HG02642 (cell line): ENCODE results near the gene ZRANB1.

ENCODE experiments used
- ATAC-seq: cut with Tn5 transposase; IDR thresholded peaks from one replicate; pipeline ENCODE4 v1.9.1; 2021; ENCODE audit warnings: mild to moderate bottlenecking; ENCODE audit not compliant: unreplicated experiment, poor library complexity

The ZRANB1 gene

GRCh38 chr10:124918906-124919305, 23.0 kb upstream of the ZRANB1 start:
- no peak for ATAC-seq

DNA sequence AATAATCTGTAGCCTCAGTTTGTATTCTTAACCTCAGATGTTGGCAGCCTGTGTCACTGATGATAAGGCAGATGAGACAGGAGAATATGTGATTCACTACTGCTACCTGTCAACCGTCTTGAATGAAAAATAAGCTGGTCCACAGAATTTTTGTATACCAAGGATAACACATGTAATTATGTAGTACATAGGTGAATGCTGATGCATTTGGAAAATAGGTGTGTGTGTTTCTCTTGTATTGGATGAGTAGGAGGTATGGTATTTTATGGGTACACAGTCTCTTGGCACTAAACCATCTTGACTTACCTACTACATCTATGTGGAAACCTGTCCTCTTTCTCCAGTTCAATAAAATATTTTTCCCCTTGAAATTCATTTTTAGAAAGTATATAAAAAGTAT, 20.7 kb upstream of the ZRANB1 start:
- no peak for ATAC-seq

GRCh38 chr10:124923684-124924083, 18.2 kb upstream of the ZRANB1 start:
- ATAC-seq: no peak

GRCh38 chr10:124926548-124926947, 15.4 kb upstream of the ZRANB1 start:
- ATAC-seq: no peak

DNA sequence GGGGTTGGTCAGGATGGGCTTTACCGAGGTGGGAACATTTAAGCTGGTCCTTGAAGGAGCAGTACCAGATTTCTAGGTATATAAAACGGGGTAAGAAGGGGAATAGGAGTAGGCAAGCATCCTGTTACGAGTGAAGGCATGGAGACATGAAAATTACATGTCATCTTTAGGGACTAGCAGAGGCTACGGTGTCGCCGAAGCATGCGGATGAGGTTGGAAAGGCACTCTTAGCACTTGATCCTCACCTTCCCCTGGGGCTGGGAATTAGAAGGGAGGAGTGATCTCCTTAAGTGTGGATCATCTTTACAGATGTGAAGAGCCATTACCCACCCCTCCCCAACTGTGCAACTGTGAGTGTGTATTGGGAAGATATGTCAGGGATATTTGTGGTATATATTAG, 13.8 kb upstream of the ZRANB1 start:
- no peak for ATAC-seq

DNA sequence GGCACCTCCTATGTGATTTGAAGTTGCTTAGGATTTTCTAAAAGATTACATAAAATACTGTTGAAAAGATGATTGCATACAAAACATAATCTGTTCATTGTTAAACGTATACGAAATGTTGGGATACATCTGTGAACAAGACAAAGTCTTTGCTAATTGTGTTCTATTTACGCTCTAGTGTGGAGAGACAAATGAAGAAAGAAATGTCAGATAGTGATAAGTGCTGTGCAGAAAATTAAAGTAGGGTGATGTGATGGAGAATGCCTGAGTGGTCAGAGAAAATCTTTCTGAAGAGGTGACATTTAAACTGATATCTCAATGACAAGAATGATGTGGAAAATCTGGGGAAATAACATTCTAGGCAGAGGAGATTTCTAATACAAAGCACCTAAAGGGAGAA, 13.4 kb upstream of the ZRANB1 start:
- no peak for ATAC-seq

DNA sequence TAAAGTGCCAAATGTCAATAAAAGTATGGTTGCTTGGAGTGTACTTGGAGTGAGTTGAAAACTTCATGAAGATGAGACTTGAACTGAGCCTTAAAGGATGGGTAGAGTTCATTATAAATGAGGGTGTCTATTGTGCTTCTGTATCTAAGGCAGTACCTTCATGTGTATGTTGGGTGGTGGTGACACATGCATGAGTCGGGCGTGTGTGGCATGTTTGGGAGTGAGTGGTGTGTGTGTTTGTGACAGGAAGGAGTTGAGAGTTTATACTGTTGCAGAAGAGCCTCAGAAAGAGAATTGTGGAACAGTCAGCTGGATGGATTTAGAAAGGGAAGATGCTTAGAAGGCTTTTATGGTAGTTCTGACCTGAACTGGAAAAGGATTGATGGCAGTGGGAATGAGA, 6.0 kb upstream of the ZRANB1 start:
- no peak for ATAC-seq

DNA sequence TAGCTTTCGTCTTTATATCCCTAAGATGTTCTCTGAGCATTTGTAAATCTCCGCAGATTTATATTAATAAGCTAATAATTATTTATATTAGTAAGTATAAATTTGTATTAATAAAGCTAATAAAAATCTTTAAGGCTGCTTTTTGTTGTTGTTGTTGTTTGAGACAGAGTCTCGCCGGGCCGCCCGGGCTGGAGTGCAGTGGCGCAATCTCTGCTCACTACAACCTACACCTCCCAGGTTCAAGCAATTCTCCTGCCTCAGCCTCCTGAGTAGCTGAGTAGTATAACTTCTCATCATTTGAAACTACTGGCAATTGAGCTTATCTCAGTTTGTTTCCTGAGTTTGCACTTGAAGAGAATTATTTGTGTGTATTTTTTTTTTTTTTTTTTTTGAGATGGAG, 5.1 kb upstream of the ZRANB1 start:
- ATAC-seq: no peak

DNA sequence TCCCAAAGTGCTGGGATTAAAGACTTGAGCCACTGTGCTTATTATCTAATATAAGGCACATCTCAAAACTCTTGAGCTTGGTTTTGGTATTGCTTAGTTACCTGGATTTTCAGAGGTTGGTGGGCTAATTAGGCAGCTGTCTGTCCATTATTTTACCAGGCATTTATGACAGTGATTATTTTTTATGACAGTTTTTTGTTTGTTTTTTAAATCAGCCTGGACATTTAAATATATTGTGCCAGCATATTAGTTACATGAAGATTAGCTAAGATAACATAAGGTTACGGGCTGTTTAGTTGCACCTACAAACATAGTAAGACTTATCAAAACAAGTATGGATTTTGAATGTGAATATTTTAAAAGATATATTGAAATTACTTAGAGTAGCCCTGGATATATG, 2.6 kb upstream of the ZRANB1 start:
- no peak for ATAC-seq

- no peak for ATAC-seq
Measured at GRCh38 chr10:124942317-124943169, 620 bp downstream of the ZRANB1 start.

GRCh38 chr10:124943301-124944092, 1.6 kb downstream of the ZRANB1 start:
- no peak for ATAC-seq

GRCh38 chr10:124944982-124945381, 3.1 kb downstream of the ZRANB1 start:
- ATAC-seq: no peak

- no peak for ATAC-seq
Measured at GRCh38 chr10:124946945-124947344, 5.0 kb downstream of the ZRANB1 start.

DNA sequence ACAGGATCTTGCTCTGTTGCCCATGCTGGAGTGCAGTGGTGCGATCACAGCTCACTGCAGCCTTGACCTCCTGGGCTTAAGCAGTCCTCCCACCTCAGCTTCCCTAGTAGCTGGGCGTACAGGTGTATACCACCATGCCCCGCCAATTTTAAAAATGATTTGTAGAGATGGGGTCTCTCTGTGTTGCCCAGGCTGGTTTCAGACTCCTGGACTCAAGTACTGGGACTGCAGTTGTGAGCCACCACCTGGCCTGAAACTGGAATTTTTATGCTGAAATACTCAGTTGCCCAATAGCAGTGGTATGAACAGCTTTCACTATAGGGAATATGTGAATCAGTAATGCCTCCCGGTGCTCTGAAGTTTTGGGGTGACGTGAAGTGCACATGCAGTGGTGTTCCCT, 7.6 kb downstream of the ZRANB1 start:
- no peak for ATAC-seq

DNA sequence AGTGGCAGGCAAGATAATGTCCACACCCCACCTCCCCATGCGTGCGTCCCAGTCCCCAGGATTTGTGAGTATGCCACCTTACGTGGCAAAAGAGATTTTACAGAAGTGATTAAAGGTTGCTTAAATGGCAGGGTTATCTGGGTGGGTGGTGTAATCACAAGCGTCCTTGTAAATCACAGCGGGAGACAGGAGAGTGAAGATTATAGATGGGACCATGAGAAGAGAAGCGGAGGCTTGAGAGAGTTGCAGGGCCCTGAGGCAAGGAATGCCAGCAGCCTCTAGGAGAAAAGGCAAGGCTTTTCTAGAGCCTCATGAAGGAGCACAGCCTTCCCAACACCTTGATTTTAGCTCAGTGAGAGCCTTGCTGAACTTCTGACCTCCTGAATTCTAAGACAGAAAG, 10.2 kb downstream of the ZRANB1 start:
- no peak for ATAC-seq

DNA sequence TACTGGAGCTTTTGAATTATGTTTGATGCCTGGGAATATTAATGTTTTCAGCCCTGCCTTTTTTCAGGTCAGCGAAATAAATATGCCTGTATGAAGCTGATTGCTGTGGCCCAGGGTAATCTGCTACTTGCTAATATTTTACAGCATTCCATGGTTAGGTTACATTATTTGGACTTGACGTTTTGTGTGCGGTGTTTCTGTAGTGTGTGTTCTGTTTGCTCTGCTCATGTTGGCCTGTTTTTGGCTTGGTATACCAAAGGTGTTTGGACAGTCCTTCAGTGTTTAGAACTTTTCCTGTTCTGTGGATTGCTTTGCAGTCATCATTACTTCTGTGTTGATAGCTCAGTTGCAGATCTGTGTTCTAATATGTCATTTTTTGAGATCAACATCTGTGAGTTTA, 11.5 kb downstream of the ZRANB1 start:
- no peak for ATAC-seq

DNA sequence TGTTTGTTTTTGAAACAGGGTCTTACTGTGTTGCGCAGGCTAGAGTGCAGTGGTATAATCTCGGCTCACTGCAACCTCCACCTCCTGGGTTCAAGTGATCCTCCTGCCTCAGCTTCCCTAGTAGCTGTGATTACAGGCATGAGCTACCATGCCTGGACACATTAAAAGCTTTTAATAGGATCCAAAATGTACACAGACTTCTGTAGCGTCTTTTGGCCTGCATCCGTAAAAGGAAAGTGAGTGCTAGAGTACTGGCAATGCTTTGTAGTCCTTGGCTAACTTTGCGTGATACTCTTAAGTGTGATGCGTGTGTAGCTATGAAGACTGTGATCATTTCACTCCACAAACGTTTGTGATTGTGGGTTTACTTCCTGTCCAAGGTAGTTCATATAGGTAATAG, 13.3 kb downstream of the ZRANB1 start:
- ATAC-seq: no peak

DNA sequence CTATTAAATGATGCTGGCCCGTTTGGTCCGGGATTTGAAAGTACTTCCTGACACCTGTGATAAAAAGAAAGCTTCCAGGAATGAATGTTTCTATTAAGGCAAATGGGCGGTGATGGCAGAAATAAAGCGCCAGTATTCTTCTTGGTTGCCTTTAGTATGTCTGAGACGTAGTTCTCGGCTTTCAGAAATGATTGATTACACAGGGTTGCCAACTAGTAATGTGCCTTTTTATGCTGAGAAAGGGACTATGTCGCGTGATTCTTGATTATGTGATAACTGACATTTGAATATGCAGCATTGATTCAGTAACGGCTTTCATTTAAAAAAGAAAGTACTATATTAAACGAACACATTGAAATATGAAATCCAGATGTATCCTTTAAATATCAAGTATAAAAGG, 13.9 kb downstream of the ZRANB1 start:
- ATAC-seq: no peak

DNA sequence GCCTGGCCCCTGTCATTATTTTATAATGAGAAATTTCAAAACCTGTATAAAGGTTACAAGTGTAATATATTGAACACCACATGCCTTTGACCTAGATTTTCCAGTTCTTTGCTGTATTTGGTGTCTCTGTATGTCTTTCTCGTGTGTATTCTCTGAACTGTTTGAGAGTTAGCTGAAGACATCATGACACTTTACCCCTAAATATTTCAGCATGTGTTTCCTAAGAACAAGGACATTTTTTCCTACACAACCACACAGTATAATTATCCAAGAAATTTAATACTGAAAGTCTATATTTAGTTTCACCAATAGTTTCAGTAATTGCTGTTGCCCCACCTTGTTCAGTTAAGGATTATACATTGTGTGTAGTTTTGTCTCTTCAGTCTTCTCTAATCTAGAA, 14.8 kb downstream of the ZRANB1 start:
- no peak for ATAC-seq

DNA sequence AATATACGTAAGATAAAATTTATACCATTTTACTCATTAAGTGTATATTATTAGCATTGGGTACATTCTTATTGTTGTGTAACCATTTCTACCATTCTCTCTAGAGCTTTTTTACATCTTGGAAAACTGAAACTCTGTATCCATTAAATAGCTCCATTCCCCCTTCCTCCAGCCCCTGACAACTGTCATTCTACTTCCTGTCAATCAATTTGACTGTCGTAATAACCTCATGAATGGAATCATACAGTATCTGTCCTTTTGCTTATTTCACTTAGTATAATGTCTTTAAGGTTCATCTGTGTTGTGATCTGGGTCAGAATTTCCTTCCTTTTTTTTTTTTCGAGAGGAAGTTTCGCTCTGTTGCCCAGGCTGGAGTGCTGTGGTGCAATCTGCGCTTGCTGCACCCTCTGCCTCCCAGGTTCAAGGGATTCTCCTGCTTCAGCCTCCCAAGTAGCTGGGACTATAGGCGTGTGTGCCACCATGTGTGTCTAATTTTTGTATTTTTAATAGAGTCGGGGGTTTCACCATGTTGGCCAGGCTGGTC, 15.6 kb downstream of the ZRANB1 start:
- no peak for ATAC-seq

GRCh38 chr10:124959564-124959963, 17.6 kb downstream of the ZRANB1 start:
- no peak for ATAC-seq

GRCh38 chr10:124961248-124961570, 19.3 kb downstream of the ZRANB1 start:
- no peak for ATAC-seq
